DMS79 treated with DMSO at 0.1 percent for 48 hours (cell line): ENCODE measurements around the gene REEP3.

Source experiments
- DNase-seq: peaks from one replicate; lab custom pipeline; 2025; lab: John Stamatoyannopoulos, UW

Gene REEP3

DNA sequence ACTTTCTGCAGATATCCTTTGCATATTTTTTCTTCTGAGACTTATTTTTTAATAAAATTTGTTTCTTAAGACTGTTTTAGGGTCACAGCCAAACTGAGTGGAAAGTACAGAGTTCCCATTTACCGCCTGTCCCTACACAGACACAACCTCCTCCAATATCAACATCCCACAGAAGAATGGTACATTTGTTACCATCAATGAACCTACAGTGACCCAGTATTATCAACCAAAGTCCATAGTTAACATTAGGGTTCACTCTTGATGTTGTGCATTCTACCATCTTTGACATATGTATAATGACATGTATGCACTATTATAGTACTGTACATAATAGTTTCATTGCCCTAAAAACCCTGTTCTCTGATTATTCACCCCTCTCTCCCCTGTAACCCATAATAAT lies 14.6 kb upstream of the REEP3 start:
- DNase-seq, result no peak

DNA sequence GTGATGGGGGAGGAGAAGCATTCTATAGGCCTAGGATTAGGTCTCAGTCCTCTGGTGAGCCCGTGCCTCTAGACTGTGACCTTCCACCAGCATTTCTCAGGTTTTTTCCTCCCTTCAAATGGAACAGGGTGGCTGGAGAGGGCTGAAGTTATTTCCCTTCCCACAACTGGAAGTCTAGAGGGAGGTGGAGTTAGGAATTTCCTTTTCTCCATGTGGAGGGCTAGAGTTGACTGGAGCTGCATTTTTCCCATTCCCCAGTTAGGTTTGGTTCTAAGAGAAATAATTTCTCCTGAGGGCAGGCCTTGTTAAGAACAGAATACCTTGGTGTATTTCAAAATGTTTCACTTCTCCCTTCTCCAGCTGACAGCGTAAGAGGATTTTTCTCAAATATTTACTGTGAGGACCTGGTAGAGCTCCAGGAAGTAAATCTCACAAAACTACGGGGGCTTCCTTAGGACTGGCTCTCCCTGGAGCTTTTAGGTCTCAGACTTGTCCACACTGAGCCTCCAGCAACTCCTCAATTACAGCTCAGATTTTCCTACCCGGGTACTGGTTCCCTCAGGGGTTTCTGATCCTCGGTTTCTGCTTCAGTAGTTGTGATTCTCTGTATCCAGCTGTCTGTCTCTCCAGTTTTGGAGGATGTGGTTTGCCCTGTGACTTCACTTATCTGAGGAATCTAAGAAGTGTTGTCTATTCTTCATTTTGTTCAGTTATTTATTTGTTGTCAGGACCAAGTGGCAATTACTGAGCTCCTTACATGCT lies 6.0 kb upstream of the REEP3 start:
- peak; percentile 20 for DNase-seq

DNA sequence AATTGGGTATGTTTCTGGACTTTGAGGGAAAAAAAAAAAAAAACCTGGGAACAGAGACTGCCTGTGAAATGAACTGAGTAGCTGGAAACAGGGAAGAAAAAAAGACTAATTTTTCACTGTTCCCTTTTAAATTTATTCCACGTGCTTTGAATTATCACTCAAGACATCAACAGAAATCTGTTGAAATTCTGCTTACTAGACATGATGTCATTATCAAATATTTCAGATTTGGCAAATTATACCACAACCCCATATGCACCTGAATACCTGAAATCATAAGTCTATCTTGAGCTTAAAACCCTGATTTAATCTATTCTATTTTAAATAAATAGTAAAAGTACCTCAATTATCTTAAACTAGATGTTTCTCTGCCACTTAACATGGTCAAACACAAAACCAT lies 5.0 kb upstream of the REEP3 start:
- no peak for DNase-seq

DNA sequence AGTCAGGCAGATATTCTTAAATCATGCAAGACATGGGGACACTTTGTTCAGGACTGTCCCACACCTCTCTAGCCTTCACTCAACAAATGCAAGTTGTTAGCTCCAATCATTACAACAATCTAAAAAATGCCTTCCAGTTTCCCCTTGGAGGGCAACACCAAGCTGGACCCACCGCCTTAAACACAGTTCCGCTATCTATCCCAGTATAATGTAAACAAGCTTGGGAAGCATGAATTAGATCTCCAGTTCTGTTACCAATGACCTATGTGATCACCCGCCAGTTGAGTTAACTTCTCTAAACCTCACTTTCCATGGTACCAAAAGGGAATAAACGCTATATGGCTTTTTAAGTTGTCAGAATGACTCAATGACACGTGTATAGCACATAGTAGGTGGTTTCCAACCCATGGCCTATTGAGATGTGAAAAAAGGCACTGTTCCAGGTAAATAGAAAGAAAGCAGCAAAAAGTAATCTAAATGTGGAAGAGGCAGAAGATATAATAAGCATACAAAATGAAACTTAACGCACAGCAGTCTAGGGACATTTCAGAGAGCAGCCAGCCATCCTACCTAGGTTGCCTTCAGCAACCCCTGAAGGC lies 2.4 kb upstream of the REEP3 start:
- DNase-seq, result no peak

DNA sequence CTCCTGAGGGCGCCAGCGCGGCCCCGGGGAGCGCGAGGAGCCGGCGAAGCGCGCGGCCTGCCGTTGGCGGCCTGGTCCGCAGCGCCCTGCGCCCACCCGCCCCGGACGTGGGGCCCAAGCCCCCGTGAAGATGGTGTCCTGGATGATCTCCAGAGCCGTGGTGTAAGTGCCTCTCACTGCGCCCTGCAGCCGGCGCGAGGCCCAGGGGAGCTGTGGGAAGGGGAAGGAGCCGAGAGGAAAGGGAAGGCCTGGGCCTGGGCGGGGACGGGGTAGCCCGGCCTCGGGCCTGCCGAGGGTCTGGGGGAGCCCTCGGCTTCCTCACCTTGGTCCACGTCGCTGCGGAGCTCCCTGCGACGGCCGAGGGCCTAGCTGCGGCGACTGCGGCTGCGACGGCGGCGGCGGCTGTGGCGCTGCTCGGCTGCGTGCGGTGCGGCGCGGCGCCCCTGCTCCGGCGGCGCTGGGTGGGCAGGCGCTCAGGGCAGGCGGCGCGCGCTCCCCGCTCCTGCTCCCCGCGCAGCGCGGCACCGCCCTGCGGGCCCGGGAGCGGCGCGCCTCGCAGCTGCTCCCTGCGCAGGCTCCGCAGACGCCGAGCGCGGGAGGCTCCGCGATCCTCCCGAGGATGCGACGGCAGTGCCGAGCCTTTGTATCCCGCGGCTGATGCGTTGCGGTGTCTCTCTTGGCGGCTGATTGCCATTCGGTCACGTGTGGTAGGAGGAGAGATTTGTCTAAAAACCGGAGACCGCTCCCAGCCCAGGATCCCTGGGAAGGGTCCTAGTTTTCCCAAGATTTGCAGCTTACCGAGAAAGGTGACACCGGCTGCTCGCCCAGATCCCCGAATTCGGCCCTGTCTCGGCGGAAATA lies 445 bp downstream of the REEP3 start:
- peak; percentile 65 for DNase-seq

DNA sequence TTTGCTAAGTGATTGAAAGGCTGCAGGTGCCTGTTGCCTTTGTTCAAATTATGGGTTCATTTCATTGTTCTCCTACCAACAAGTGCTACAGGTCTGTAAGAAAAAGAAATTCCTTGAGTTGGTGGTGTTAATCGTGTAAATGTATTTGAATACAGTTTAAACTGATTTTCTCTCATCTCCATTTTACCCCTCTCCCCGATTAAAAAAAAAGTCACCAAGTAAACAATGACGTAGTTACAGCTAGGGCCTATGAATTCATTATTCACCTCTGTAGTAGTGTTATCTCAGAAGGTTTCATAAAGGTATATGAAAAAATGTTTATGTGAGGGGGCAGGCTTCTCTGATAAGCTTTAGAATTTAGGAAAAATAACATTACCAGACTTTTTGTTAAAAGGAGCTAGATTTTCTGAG lies 1.1 kb downstream of the REEP3 start:
- peak; percentile 65 for DNase-seq

DNA sequence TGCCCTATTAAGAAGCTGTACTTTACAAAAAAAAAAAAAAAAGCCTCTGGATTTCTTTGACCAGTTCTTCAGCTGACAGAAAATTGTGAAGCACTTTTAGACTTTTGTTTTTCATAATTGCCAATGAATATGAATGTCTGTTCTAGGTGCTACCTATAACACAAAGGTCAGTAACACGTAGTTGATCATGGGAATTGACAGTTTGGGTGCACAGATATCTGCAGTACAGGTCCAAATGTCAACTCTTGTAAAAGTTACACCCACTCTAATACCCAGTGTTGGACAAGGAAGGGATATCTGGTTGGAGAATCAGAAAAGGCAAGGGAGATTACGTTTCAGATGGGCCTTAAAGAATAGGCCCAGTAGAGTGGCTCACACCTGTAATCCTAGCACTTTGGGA lies 1.8 kb downstream of the REEP3 start:
- DNase-seq, result no peak

DNA sequence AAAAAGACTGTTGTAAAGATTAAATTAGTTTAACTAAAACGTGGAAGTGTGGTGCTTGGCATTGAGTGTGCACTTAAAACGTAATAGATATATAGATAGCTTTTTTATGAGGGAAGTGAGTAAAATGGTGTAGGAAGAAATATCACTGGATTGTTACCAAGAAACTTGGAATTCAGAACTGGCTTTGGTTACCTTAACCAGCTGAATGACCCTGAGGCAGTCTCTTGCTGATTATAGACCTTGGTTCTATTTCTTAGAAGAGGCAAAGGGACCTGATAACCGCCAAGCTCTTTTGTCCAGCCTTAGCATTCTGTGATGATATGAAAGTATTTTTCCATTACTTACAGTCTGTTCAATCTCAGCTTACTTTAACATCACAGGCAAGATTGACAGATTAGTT lies 3.8 kb downstream of the REEP3 start:
- DNase-seq, result no peak

DNA sequence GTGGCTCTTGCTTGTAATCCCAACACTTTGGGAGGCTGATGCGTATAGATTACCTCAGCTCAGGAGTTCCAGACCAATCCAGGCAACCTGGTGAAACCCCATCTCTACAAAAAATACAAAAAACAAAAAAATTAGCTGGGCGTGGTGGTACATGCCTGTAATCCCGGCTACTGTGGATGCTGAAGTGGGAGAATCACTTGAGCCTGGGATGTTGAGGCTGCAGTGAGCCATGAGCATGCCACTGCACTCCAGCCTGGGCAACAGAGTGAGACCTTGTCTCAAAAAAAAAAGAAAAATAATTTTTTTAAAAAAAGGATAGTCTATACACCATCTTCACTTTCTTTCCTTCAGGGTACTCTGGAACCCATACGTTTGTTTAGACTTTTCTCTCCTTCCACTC lies 6.2 kb downstream of the REEP3 start:
- no peak for DNase-seq

DNA sequence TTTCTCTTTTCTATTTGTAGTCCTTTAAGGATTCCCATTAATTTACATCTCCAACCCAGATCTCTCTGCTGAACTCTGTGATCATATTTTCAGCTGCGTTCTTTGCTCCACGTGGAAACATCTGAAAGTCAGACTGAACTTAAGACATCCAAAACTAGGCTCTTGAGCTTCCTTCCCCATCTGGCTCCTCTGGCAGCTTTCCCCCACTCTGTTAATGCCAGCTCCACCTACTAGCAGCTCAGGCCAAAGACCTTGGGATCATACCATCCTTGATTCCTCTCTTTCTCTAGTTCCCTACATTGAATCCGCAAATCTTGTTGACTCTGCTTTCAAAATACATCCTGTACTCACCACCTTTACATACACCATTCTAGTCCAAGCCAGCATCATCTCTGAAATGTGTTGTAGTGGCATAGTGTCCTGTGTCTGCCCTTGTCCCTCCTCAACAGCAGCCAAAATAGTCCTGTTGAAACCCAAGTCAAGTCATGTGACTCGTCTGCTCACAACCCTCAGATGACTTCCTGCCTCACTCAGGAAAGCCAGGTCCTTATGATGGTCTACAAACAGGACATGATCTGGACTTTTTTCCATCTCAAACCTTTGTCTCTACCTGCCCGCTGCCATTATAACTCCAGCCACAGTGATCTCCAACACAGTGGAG lies 7.0 kb downstream of the REEP3 start:
- no peak for DNase-seq

DNA sequence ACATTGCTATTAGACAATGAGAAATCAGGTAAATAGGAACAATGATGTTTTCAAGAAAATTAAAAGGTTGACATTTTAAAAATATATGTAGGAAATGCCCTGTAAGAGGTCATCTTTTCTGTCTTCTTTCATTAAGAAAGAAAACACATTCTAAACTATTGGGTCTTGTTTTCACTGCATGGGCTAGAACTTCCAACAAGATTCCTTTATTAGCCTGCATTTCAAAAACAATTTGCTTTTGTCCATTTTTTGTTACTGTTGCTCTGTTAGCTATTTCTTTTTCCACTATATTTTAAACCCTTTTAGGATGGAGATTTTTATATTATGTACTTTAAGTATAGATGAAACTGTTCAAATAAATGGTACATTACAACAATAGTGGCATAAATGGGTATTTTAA lies 9.2 kb downstream of the REEP3 start:
- DNase-seq, result no peak

DNA sequence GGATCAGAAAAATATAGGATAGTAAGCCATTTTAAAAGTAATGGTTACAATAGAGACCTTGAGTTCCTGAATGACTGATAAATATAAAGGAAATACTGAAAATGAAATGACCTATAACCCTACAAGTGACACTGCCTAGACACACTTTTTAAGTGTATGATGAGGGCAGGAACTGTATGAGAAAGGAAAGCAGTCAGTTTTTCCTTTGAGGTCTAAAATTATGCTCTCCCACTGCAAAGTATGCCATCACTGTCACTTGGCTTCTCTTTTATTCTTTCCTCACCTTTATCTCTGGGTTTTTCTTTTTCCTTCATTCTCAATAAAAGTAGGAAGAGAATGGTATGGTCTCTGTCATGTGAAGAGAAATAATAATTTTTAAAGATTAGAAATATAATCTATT lies 13.5 kb downstream of the REEP3 start:
- DNase-seq, result no peak

DNA sequence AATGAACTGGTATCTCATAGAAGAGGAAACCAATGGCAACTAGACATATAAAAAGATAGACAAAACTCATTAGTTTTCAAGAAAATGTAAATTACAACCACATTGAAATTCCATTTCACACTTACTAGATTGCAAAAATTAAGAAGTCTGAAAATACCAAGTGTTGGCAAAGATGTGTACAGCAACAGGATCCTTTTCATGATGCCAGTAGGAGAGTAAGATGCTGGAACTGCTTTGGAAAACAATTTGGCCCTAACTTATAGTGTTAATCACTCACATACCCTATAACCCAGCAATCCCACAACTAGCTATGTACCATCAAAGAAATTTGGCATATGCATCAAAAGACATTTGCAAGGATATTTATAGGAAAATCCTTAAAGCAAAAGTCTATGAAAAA lies 15.5 kb downstream of the REEP3 start:
- no peak for DNase-seq

DNA sequence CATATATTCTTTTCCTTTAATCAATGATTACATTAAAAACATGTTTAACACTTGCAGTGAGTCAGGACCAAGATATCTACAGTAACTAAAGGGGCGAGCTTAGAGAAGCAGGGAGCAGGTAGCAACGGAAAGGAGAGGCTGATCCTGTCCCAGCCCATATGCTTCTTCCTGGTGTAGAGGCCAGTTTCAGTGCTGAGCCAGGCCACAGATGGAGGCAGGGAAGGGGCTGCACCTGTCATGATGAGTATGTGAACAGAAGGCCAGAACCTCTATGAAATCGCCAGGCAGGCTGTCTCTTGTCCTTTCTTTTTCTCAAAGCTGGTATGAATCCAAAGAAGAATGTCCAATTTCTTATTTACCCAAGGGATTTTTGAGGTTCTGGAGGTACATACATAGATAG lies 16.3 kb downstream of the REEP3 start:
- DNase-seq, result no peak

DNA sequence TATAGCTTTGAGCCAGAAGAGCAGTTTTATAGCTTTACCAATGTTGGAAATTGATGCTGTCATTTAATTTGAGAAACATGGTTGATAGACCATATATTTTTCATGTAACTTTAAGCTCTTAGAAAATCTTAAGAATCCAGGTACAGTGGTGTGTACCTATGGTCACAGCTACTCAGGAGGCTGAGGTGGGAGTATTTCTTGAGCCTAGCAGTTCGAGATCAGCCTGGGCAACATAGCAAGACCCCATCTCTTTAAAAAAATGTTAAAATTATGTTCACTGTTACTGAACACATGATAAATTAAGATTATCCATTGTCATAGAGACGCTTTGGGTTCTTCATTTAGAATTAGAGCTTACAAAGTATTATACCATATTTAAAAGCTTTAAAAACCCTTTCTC lies 18.2 kb downstream of the REEP3 start:
- no peak for DNase-seq

DNA sequence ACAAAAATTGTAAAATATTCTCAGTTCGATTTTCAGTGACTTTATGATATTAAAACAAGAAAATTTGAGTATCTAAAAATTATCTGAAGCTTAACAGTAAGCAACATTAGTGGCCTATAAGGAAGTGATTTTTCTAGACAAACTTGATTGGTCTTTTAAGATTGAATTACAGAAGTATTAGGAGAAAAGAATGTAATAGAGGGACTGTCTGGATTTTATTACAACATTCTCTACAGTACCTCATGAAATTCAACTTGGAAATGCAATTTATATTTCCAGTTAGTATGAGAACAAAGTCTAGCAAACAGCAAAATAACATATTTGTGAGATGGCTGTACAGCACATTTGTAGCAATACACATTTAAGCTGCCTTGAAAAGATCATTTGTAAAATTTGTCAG lies 18.8 kb downstream of the REEP3 start:
- DNase-seq, result no peak

DNA sequence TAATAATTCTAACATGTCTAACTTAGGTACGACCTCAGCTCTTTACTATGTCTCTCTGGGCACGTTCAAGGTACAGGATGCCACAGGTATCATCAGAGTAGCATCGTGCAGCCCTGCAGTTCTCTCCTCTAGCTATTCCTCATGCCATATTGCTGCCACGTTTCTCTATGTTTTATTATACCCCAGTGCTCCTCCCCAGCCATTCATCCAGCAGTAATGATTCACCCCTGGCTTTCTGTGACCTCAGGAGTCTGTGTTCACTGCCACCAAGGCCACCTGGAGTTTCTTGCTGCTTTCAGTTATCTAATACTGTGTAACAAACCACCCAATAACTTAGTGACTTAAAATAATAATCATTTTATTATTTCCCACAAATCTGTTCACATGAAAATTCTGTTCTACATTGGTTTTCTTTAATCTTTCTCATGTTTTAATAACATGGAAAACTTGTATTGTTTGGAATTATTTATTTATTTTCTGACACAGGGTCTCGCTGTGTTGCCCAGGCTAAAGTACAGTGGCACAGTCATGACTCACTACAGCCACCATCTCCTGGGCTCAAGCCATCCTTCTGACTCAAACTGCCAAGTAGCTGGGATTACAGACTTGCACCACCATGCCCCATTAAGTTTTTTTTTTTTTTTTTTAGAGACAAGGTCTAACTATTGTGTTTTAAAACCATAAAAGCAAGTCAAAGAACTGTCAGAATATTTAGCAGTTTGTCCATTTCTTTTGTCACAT lies 21.8 kb downstream of the REEP3 start:
- DNase-seq, result no peak

DNA sequence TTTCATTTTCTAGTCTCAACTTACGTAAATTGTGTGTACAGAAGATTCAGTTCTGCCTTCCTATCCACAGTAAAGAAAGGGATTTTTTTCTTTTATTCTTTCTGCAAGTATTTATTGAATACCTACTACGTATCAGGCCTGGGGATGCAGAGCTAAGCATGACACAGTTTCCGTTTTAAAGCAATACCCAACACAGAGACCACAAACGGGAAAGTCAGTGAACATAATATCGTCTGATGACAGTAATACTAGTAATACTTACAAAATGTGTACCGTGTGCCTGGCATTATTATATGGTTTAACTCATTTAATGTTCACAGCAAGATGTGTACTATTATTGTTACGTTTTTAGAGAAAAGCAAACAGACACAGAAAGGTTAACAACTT lies 22.4 kb downstream of the REEP3 start:
- DNase-seq, result no peak

DNA sequence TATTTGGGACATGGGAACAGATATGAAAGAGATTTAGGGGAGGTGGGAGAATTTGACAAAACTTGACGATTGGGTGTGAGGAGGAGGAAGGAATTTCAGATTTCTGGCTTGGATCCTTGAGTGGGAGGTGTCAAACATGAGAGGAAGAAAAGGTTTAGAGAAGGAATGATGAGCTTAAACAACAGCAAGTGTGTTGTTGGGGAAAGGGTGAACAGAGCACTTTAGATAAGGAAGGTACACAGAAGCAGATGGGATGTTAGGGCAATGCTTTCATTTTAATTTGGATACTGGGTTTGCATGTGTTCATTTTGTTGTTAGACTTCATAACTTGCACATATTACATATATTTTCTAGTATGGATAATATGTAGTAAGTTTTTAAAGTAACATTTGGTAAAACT lies 23.2 kb downstream of the REEP3 start:
- DNase-seq, result no peak

DNA sequence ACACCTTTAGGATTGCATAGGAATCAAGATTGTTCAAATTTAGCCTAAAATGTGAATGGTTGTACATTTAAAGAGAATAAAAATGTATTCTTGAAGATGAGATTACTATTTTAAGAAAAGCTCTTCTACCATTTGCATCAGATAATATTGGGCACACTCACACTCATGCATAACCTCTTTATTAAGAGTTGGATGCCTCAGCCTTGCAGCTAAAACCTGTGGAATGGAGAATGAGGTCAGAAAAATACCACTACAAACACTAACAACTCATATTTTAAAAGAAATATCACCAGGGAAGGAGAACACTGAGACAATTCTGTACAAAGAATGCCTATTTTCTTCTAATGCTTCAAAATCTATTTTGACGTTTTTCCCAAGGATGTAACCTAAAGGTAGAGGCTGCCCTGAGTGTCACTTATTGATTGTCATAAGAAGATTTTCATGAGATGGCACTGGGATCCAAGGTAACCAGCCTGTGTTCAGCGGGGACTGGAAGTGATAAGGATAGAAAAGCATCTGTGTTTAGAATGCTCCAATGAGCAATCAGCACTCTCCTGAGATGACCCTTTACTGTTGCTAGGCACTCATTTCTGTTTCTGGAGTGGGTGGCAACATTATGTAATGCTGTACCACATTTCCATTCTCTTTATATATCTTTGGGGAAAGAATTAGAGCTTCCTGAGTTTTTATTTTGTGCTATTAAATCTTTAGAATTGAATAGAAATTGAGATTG lies 26.6 kb downstream of the REEP3 start:
- no peak for DNase-seq

DNA sequence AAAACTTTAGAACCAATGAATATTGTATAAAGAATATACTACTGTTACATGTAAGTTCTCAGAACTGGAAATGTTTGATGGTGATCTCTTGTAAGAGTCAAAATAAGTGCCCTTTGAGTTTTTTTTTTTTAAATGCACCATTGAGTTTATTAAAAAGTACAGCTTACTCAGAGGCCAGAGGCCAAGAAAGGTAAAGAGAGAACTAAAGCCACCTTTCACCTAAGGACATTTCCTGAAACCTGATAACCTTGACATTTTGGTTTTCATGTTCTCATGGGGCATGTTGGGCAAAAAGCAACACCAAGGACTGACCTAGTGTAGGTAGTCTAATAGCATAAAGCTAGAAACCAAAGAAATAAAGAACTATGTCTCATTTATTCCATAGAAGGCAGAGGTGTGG lies 27.7 kb downstream of the REEP3 start:
- DNase-seq, result no peak
